ENCODE data around the gene PALLD.

DNA sequence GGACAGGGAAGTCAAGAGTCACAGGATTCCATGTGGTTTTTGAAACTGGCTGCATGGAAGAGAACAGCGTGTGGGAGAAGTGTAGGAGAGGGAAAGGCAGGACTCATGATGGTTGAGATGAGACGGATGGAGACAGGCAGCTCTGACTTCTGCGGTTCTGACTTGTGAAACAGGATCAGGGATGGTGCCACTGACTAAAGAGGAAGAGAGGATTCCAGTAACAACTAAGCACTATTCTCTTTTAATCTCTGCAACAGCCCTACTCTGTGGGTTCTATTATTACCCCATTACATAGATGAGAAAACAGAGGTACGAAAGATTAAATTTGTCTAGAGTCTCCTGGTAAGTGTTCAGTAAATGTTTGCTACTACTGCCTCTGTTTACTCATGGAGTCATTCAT, 356.9 kb downstream of the PALLD start:
- TF ChIP-seq, protein P1, sequence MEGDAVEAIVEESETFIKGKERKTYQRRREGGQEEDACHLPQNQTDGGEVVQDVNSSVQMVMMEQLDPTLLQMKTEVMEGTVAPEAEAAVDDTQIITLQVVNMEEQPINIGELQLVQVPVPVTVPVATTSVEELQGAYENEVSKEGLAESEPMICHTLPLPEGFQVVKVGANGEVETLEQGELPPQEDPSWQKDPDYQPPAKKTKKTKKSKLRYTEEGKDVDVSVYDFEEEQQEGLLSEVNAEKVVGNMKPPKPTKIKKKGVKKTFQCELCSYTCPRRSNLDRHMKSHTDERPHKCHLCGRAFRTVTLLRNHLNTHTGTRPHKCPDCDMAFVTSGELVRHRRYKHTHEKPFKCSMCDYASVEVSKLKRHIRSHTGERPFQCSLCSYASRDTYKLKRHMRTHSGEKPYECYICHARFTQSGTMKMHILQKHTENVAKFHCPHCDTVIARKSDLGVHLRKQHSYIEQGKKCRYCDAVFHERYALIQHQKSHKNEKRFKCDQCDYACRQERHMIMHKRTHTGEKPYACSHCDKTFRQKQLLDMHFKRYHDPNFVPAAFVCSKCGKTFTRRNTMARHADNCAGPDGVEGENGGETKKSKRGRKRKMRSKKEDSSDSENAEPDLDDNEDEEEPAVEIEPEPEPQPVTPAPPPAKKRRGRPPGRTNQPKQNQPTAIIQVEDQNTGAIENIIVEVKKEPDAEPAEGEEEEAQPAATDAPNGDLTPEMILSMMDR (IDR thresholded peaks at IDR 0.05): no peak
- TF ChIP-seq TCF7L2 (IDR thresholded peaks at IDR 0.05; ENCODE audit: low read depth, low read length): no peak
- TF ChIP-seq, protein P2, sequence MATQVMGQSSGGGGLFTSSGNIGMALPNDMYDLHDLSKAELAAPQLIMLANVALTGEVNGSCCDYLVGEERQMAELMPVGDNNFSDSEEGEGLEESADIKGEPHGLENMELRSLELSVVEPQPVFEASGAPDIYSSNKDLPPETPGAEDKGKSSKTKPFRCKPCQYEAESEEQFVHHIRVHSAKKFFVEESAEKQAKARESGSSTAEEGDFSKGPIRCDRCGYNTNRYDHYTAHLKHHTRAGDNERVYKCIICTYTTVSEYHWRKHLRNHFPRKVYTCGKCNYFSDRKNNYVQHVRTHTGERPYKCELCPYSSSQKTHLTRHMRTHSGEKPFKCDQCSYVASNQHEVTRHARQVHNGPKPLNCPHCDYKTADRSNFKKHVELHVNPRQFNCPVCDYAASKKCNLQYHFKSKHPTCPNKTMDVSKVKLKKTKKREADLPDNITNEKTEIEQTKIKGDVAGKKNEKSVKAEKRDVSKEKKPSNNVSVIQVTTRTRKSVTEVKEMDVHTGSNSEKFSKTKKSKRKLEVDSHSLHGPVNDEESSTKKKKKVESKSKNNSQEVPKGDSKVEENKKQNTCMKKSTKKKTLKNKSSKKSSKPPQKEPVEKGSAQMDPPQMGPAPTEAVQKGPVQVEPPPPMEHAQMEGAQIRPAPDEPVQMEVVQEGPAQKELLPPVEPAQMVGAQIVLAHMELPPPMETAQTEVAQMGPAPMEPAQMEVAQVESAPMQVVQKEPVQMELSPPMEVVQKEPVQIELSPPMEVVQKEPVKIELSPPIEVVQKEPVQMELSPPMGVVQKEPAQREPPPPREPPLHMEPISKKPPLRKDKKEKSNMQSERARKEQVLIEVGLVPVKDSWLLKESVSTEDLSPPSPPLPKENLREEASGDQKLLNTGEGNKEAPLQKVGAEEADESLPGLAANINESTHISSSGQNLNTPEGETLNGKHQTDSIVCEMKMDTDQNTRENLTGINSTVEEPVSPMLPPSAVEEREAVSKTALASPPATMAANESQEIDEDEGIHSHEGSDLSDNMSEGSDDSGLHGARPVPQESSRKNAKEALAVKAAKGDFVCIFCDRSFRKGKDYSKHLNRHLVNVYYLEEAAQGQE (IDR thresholded peaks at IDR 0.05; ENCODE audit: insufficient read depth in 1 of 2, low read depth in 2 of 2, low read length in 1 of 2): no peak
- TF ChIP-seq POLR2AphosphoS5 (IDR thresholded peaks at IDR 0.05; ENCODE audit: low read depth, low read length): no peak

All from Panc1 (cell line).